ENCODE results near the gene PRDM16. TPM values are rescaled to one million over a fixed set of nuclear protein-coding genes. Genes with fewer than 3 reads are reported as not detected.

The PRDM16 gene
- total RNA-seq, 1 donor from 2014 or later = 5.6 TPM

DNA sequence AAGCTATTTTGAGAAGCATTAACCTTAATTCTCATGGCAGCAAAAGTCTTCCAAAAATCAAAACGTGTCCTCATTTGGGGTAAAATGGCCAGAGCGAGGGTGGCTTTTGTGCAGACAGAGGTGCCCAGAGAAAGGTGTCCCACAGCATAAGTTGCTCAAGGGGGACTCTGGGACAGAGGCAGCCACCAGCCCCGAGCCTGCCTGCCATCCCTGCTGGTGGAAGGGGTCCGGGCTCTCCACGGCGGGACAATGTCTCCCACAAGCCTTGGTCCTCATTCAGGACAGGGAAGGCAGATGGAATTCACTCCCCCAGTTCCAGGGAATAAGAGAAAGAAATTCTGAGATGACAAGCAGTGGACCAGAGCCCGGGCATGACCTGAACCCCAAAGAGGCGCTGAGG lies 372.9 kb downstream of the PRDM16 start:
- Histone ChIP-seq H3K4me3 (ENCODE audit: low read depth, low read length) (no peak overlapping the region), H3K27me3 (ENCODE audit: control insufficient read depth, insufficient read depth, low read length) (peaks cover 28% of the 10 kb centered on the region), H3K36me3 (ENCODE audit: control insufficient read depth, insufficient read depth, low read length) (no peaks in the 10 kb centered on the region)
- no peak for DNase-seq (ENCODE audit: low read depth)
- TF ChIP-seq, protein P1, sequence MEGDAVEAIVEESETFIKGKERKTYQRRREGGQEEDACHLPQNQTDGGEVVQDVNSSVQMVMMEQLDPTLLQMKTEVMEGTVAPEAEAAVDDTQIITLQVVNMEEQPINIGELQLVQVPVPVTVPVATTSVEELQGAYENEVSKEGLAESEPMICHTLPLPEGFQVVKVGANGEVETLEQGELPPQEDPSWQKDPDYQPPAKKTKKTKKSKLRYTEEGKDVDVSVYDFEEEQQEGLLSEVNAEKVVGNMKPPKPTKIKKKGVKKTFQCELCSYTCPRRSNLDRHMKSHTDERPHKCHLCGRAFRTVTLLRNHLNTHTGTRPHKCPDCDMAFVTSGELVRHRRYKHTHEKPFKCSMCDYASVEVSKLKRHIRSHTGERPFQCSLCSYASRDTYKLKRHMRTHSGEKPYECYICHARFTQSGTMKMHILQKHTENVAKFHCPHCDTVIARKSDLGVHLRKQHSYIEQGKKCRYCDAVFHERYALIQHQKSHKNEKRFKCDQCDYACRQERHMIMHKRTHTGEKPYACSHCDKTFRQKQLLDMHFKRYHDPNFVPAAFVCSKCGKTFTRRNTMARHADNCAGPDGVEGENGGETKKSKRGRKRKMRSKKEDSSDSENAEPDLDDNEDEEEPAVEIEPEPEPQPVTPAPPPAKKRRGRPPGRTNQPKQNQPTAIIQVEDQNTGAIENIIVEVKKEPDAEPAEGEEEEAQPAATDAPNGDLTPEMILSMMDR (IDR thresholded peaks at IDR 0.05; ENCODE audit: insufficient read depth, low read length, poor library complexity, severe bottlenecking) = no peak

DNA sequence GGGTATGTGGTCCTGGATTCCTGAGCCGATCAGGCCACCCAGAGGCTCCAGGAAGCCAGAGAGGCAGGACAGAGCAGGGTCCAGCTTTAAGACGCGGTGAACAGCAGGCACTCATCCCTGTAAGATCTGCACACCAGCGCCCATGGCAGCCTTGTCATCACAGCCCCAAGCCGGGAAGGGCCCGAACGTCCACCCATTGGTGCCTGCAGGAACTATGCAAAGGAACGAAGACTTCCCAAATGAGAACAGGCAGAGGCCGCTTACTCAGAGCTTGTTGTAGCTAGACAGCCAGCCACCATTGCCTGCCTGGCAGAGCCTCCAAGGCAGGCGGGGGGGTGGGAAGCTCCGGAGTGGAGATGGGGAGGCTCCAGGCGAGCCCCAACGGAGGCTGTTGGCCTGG lies 373.3 kb downstream of the PRDM16 start:
- H3K27me3 ChIP-seq (ENCODE audit: control insufficient read depth, insufficient read depth, low read length) = peaks cover 26% of the 10 kb centered on the region
- no peak overlapping the region for H3K4me3 ChIP-seq (ENCODE audit: low read depth, low read length)
- TF ChIP-seq, protein P1 (IDR thresholded peaks at IDR 0.05; ENCODE audit: insufficient read depth, low read length, poor library complexity, severe bottlenecking) = no peak
- no peak for DNase-seq (ENCODE audit: low read depth)
- no peaks in the 10 kb centered on the region for H3K36me3 ChIP-seq (ENCODE audit: control insufficient read depth, insufficient read depth, low read length)

DNA sequence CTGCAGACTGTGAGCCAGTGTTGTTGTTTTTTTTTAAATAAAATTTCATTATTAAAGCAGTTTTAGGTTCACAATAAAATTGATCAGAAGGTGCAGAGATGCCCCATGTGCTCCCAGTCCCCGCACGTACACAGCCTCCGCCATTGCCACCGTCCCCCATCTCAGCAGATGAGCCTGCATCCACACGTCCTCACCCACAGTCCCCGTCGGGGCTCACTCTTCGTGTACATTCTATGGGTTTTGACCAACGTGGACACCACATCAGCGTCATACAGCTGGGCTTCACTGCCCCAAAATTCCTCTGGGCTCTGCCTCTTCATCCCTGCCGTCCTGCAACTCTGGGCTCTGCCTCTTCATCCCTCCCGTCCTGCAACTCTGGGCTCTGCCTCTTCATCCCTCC lies 373.9 kb downstream of the PRDM16 start:
- Histone ChIP-seq H3K4me3 (ENCODE audit: low read depth, low read length) (no peak overlapping the region), H3K36me3 (ENCODE audit: control insufficient read depth, insufficient read depth, low read length) (no peaks in the 10 kb centered on the region), H3K27me3 (ENCODE audit: control insufficient read depth, insufficient read depth, low read length) (peaks cover 26% of the 10 kb centered on the region)
- TF ChIP-seq, protein P1 (IDR thresholded peaks at IDR 0.05; ENCODE audit: insufficient read depth, low read length, poor library complexity, severe bottlenecking) = no peak
- DNase-seq (ENCODE audit: low read depth) = no peak

DNA sequence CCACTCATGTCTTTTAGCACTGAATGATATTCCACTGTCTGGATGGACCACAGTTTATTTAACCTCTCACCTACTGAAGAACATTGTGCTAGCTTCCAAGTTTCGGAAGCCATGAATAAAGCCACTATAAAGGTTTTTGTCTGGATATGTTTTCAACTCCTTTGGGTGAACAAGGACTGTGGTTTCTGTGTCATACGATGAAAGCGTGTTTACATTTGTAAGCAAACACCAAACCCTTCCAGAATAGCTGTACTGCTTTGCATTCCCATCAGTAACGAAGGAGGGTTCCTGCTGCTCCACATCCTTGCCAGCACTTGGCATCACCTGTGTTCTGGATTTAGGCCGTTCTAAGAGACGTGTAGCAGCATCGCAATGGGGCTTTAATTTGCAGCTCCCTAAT lies 374.8 kb downstream of the PRDM16 start:
- TF ChIP-seq, protein P1 (IDR thresholded peaks at IDR 0.05; ENCODE audit: insufficient read depth, low read length, poor library complexity, severe bottlenecking) = no peak
- Histone ChIP-seq H3K36me3 (ENCODE audit: control insufficient read depth, insufficient read depth, low read length) (no peaks in the 10 kb centered on the region), H3K27me3 (ENCODE audit: control insufficient read depth, insufficient read depth, low read length) (peaks cover 26% of the 10 kb centered on the region), H3K4me3 (ENCODE audit: low read depth, low read length) (no peak overlapping the region)
- DNase-seq (ENCODE audit: low read depth) = no peak

DNA sequence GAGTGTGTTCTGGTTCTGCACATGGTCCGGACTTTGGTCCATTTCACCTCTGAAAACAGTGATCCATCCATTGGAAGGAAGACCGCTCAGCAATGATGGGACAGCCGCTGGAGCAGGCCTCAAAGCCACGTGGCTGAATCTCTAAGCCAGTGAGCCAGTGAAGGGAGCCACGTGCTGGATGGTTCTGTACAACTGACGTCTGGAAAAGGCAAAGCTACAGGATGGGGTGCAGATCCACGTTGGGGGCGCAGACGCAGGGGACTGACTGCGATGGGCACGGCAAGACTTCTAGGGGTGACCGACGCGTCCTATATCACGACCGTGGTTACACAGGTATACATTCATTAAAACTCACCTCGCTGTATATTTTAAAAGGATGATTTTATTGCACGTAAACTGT lies 375.3 kb downstream of the PRDM16 start:
- H3K27me3 ChIP-seq (ENCODE audit: control insufficient read depth, insufficient read depth, low read length) = peaks cover 26% of the 10 kb centered on the region
- no peaks in the 10 kb centered on the region for H3K36me3 ChIP-seq (ENCODE audit: control insufficient read depth, insufficient read depth, low read length)
- TF ChIP-seq, protein P1 (IDR thresholded peaks at IDR 0.05; ENCODE audit: insufficient read depth, low read length, poor library complexity, severe bottlenecking) = no peak
- no peak overlapping the region for H3K4me3 ChIP-seq (ENCODE audit: low read depth, low read length)
- no peak for DNase-seq (ENCODE audit: low read depth)

DNA sequence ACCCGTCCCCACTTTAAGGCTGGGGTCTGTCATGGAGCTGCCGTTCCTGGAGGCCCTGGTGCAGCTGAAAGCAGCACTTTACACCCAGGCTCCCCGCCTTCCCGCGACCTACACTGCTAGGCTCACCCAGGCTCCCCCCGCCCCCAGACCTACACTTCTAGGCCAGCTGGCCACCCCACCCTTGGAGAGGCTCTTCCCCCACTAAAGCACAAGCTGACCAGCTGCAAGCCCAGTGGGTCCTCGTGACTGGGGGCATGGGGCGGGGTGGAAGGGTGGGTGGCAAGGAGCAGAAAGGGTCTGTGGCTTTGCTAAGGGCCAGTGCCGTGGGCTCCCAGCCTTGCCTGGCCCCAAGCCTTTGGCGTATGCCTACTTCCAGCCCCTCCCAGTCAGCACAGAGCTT lies 375.7 kb downstream of the PRDM16 start:
- TF ChIP-seq, protein P1 (IDR thresholded peaks at IDR 0.05; ENCODE audit: insufficient read depth, low read length, poor library complexity, severe bottlenecking) = no peak
- no peak overlapping the region for H3K4me3 ChIP-seq (ENCODE audit: low read depth, low read length)
- peaks cover 26% of the 10 kb centered on the region for H3K27me3 ChIP-seq (ENCODE audit: control insufficient read depth, insufficient read depth, low read length)
- no peak for DNase-seq (ENCODE audit: low read depth)
- no peaks in the 10 kb centered on the region for H3K36me3 ChIP-seq (ENCODE audit: control insufficient read depth, insufficient read depth, low read length)

Data from kidney epithelial cell (primary cell).